Hematopoietic multipotent progenitor cell (in vitro differentiated cells): Measurements from ENCODE around the gene MYH15. TPM values are rescaled to one million over a fixed set of nuclear protein-coding genes. Genes with fewer than 3 reads are reported as not detected.

ENCODE experiments used
- DNase-seq, 3 donors: peaks; one replicate each; pipeline ENCODE4 v3.0.0-alpha.2; 2011 to 2015; ENCODE audit warnings: low read depth in 2 of 3, low spot score in 2 of 3
- total RNA-seq: library from RNA; depleted of rRNA; stranded (reverse); fragments of >200 nt; gene quantifications from one replicate; pipeline ENCODE4 v1.2.3, GENCODE V29; 2012

Gene MYH15
- total RNA-seq, 1 donor, result under 0.01 TPM

DNA sequence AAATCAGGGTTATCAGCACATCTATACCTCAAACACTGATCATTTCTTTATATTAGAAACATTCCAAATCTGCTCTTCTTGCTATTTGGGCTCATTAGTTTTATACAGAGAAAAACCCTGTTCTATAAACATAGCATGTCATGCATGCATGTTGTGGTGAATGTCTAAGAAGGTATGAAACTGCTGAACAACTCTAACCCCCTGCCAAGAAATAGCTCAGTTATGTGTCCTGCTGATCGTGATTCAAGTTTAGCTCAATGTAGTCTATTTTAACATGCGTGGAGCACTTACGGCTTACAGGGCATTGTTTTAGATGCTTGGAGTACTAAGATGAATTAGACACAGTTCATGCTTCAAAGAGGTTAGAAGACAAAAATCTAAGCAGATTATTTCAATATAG, 35.8 kb downstream of the MYH15 start:
- DNase-seq, result no peak

DNA sequence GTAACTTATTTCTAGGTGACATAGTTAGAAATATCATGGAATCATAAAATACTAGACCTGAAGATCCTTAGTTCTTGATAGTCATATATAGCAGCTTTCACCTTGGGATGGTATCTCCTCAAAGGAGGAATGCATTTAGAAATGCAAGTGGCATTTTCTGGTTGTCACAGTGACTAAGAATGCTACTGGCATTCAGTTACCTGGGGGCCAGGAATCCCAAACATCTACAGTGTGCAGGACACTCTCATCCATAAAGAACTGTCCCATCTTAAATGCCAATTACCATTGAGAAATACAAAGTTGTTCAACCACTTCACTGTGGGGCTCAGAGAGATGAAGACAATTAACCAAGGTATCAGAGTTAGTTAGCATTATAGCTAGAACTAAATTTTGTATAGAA, 36.7 kb downstream of the MYH15 start:
- DNase-seq, result no peak

DNA sequence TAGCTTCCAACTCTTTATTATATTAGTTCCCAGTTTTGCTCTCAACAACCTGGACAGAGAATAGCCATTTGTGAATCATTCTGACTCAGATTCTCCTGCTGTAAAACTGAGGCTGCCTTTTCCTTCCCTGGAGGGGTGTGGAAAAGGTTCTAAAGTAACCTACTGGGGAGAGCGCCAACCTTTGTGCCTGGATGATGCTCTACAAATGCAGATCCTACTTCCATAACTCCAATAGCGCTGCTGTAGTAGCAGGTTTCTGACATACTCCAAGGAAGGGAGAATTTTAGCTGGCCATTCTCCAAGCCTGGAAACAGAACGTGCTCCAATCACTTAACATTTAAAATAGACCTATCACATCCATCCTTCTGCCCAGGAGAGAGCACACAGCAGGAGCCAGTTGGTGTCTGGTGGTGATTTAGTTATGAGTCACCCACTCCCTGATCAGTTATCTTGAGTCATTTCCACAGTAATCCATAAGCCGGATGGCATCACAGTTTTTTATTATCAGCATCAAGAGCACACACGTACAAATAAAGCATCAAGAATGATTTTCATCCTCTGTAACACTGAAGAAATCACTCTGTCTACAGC, 38.3 kb downstream of the MYH15 start:
- no peak for DNase-seq

DNA sequence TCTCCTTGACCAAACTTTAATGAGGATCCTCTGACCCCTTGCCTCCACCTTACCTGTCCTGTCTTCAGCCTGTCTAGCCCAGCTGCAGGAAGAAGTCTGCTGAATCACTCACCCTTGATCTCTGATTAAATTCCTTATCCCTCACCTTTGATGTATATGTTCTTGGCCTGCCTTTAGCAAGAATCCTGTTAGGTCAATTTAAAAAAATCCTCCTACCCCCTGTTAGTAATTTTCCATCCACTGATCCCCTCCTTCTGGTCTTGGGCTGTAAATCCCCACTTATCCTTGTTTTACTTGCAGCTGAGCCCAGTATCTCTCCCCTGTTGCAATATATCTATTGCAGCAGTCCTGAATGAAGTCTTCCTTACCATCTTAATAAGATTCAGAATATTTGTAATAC, 39.0 kb downstream of the MYH15 start:
- DNase-seq, result no peak

DNA sequence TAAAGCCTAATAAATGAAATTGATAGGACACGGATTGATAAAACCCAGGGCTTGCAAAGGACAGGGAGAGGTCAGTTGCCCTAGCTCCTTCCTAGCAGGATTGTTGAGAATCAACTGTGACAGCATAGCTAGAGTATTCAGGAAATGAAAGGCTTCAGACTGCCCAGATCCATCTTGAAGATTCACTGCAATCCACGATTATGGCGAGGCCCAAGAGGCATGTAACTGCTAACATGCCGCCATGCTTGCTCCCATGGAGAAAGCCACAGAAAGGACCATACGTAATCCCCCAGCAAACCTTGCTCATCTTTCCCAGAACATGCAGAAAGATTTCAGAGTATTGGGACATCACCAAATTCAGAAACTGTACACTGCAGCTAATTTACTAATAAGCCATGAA, 41.3 kb downstream of the MYH15 start:
- no peak for DNase-seq

DNA sequence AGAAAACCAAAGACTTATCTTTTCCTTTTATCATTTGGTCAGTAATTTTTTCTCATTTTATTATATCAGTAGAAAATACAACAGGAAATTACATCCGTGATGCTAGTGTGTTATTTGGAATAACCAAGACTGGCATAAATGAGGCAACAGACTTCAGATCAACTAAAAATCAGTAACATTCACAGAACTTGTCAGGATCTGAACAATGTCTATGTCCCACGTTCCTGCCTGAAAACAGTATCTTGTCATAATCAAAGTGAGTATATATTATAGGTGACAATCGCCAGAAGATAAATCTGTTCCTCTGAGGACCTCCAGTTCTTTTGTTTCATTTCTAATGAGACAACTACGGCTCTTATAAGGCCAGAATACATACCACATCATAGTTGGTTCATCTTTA, 41.8 kb downstream of the MYH15 start:
- no peak for DNase-seq

DNA sequence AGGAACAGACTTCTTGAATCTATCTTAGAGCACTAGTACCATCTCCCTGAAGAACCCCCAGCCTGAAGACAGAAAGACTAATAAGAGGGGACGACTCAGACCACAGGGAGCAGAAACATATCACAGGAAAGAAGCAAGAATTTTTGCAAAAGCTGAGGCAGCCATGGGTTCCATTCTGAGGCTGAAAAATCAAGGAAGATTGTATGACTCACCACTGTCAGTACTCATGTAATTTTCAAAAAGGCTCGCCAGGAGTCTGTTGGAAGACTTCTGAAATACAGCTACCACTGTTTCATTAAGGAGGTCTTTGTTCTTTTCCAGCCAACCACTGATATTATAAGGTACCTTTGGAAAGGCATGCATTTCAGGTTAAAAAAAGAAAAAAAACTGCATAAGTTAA, 47.5 kb downstream of the MYH15 start:
- DNase-seq, result no peak

DNA sequence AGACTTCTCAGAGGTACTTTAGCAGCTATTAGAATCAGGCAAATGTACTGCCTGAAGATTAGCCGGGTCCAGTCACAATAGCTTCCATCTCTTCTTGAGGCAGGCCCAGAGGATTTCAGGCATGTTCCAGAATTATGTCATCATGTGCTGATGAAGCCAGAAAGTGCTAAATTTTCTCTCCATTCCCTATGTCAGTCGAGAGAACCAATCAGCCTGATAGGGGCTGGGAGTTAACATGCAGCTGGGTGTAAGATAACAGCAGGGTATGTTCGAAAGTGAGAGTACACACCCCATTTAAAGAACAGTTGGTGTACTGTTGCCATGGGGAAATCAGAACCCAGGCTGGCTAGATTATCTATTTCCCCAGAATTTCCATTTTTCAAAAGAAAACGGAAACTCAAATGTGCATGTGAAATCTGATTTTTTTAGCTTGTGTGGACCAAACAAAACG, 48.7 kb downstream of the MYH15 start:
- peak in 2 of 3 donors; percentile 29 to 57 for DNase-seq

DNA sequence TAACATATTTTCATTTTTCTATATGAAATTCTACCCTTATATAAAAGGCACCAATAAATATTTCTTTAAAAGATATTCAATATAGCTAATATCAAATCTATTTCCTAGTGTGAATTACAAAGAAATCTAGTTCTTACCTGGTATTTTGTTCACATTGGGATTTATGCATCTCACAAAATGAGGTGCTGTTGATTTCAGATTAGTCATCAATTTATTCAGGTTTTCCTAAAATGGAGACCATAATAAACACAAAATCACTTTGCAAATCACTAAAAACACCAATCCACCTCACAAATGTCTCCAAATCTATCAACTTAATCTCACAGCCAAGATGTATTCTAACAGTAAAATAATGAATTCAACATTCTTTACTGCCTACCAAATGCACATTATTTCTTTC, 51.2 kb downstream of the MYH15 start:
- no peak for DNase-seq

DNA sequence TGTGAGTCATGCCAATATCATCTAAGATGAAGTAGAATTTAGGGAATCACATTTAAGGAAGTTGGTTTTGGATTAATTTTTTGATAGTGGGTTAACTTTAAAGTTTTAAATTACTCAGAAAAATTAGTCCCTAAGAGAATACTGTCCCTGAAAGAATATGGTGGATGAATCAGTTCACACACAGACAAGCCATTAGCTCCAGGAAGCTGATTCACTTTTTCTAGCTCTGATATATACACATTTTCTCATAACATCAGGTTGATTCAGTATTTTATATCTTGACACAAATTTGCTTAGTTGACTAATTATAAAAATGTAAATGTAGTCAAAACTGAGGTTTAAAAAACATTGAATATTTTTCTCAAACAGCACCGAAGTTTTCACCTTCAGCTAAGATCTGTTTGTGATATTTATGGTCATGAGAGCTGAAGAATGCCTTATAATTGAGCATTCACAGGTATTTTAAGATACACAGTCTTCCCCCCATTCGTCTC, 55.1 kb downstream of the MYH15 start:
- no peak for DNase-seq

DNA sequence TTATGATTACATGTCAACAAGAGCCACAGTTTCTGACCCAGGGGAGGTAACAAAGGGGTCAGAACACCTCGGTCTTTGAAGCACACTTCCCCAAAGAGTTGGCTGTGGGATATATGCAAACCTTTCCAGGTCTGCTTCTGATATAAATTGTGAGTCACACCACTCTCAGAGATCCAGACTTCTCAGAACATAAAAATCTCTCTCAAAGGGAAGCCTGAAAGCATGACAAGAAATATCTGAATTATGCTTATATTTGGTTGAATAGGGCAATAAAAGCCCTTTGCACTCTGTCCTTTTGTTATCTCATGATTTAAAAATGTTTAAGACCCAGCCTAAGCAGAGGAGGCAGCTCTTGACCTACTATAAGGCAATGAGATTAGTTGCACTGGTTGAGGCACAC, 56.8 kb downstream of the MYH15 start:
- no peak for DNase-seq

DNA sequence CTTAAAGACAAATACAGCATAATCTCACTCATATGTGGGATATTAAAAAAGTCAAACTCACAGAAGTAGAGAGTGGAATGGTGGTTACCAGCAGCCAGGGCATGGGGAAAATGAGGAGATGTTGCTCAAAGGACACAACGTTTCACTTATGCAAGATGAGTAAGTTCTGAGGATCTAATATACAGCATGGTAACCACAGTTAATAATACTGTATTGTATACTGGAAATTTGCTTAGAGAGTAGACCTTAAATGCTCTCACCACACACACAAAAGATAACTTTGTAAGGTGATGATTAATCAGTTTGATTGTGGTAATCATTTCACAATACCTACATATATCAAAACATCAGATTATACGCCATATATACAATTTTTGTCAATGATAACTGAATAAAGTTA, 60.0 kb downstream of the MYH15 start:
- DNase-seq, result no peak

DNA sequence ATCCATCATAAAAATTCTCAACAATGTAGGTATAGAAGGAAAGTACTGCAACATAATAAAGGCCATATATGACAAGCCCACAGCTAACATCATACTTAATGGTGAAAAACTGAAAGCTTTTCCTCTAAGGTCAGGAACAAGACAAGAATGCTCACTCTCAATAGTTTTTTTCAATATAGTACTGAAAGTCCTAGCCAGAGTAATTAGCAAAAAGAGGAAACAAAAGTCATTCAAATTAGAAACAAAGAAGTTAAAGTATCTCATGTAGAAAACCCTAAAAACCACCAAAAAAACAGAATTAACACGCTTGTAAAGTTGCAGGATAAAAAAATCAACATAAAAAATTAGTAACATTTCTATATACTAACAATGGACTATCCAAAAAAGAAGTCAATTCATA, 61.8 kb downstream of the MYH15 start:
- DNase-seq, result no peak

DNA sequence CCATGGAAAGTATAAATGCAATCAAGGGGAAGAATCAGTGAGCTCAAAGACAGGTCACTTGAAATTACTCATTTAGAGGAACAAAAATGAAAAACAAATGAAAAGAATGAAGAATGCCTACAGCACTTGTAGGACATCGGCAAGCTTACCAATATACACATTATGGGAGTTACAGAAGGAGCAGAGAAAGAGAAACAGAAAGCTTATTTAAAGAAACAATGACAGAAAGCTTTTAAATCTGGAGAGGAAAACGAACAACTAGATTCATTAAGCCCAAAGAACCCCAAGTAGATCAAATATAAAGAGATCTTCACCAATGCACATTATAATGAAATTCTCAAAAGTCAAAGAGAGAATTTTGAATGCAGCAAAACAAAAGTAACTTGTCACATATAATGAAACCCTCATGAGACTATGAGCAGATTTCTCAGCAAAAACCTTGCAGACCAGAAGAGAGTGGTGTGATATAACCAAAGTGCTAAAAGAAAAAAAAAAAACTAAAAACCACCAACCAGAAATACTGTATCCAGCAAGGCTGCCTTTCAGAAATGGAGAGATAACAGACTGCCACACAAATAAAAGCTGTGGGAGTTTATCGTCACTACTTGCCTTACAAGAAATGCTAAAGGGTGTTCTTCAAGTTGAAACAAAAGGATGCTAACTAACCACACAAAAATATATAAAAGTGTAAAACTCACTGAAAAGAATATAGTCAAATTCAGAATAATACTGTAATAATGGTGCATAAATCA, 63.1 kb downstream of the MYH15 start:
- DNase-seq, result no peak

DNA sequence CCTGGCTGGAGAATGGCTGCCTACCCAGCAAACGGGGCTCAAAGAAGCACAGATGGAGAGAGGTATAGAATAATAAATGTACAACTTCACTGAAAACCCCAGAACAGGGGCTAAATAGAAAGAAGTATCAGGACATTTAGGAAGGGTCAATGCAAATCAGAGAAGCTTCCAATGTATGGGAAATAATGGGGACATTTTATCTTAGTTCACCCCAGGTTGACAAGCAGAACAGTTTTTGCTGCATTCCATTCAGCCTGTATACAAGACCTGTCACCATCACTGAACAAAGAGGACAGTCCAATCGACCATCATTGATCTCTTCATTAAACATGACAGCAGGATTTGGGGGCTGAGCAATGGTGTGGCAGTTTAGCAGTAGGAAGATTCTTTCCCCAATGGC, 68.1 kb downstream of the MYH15 start:
- no peak for DNase-seq

DNA sequence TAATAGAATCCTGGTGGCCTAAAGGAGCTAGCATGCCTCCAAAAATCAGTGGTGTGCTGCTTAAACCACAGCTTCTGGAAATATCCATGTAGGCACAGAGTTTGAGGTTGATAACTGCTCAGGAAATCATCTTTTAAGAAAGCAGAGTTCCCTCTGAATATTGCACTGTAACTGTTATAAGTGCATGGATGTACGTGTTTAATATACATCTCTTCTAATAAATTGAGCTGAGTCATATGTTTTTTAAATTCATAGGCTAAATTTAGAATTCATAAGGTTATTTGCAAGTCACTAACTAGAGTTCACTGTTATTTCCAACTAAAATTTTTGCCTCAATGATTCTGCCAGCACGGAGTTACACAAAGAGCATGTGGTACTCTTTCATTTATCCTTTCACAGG, 68.9 kb downstream of the MYH15 start:
- no peak for DNase-seq

DNA sequence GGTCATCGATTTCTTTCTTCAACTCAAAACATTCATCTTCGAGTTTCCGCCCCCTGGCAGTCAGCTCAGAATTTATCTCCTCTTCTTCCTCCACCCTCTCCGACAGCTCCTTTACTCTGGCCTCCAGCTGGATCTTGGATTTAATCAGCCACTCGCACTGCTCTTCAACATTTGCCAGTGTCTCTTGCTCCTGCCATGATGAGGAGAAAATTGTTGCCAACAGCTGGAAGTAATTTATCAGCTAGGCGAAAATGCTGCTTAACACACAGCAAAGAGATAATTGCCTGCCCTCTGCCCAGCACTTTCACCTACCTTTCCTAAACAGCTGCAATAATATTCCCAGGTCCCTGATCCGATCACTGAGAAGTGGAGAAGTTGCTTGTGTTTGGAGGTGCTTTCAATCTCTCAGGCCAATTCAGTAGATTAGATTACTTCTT, 69.3 kb downstream of the MYH15 start:
- no peak for DNase-seq

DNA sequence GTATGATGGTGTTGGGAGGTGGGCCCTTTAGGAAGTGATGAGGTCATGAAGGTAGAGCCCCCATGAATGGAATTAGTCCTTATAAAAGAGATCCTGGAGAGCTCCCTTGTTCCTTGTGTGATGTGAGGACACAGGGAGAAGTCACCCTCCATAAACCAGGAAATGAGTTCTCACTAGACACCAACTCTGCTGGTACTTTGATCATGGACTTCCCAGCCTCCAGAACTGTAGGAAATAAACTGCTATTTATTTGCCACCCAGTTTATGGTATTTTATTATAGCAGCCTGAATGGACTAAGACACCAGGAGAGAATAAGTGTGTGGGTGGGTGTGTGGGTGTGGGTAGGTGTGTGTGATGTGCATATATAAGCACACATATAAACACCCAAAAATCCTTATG, 71.9 kb downstream of the MYH15 start:
- no peak for DNase-seq

DNA sequence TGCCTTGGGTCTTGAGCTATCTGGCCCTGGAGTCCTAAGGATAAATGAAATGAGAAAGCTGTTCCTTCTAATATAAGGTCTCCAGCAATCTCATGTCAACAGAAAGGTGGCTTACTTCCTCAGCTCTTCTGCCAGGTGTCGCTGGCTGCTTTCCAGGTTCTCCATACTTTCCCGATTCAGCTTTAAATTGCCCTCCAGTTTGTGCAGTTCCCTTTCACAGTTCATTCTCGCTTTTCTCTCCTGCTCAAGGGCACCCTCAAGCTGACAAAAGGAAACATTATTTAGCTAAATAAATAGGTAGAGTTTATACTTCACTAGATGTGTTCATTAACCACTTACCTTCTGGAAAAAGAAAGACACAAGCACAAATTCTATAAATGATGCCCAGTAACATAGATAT, 73.0 kb downstream of the MYH15 start:
- DNase-seq, result no peak

DNA sequence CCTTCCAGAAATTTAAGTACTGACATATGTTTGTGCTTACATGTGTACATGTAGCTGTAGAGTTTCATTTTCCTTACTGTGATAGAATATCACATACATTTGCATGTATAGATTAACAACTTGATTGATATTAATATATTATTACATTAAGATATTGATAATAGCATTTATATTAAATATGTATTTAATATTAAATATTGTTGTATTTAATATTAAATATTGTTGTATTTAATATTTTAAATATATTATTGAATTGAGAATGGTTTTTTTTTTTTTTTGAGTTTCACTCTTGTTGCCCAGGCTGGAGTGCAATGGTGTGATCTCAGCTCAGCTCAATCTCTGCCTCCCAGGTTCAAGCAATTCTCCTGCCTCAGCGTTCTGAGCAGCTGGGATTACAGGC, 76.5 kb downstream of the MYH15 start:
- no peak for DNase-seq

DNA sequence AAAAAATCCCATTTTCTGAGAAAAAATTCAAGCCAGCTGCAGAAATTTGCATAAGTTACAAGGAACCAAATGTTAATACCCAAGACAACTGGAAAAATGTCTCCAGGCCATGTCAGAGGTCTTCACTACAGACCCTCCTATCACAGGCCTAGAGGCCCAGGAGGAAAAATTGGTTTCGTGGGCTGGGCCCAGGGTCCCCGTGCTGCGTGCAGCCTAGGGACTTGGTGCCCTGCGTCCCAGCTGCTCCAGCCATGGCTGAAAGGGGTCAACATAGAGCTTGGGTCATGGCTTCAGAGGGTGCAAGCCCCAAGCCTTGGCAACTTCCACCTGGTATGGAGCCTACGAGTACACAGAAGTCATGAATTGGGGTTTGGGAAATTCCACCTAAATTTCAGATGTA, 78.0 kb downstream of the MYH15 start:
- DNase-seq, result no peak

DNA sequence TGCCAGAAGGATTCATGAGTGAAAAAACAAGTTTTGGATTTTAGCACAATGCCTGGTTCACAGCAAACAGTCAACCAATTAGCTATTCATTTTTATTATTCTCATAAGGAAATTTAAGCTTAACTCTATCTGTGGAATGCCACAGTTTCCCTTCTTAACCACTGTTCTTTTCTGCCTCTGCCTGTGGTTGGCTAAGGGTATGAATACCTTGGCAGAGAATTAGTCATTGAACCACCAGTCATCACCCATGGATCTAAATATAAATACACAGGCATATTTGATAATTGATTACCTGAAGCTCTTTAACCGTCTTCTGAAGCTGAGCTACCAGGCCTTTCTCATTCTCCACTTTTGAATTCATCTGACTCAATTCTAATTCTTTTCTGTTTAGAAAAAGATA, 79.9 kb downstream of the MYH15 start:
- no peak for DNase-seq

DNA sequence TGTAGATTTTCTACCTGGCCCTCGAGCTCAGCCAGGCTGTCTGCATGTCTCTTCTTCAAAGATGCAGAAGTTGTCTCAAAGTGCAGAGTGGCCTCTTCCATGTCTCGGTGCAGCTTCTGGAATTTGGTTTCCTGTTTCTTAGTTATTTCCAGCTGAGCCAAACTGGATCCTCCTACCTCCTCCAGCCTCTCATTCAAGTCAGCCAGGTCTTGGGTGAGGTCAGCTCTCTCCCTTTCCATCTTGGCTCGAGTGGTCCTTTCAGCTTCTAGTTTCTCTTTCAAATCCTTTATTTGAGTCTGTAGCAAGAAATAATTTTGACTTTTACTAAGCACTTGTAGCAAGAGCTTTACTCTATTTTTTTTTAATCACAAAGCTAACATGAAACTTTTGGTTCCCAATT, 81.8 kb downstream of the MYH15 start:
- DNase-seq, result no peak
